Right atrium auricular region (tissue), 2 donors: Measurements from ENCODE around the gene KIAA0825. TPM values are rescaled to one million over a fixed set of nuclear protein-coding genes. Genes with fewer than 3 reads are reported as not detected.

Source experiments
- DNase-seq: peaks from one replicate; pipeline ENCODE4 v3.0.0-alpha.2; 2019; ENCODE audit warnings: low spot score
- H3K27ac ChIP-seq, 2 donors: fragments of 200-600 bp; sonication (generic); 1 replicate in 1 of 2; 2 replicates in 1 of 2; pipeline ENCODE4 v1.5.1; 2016 to 2019
- H3K27me3 ChIP-seq, 2 donors: fragments of 200-600 bp; sonication (generic); one replicate each; pipeline versions ENCODE4 v1.5.1 to v1.6.0; 2017 to 2019
- H3K36me3 ChIP-seq: fragments of 200-600 bp; sonication (generic); one replicate; pipeline ENCODE4 v1.5.1; 2016
- H3K4me1 ChIP-seq, 2 donors: fragments of 200-600 bp; sonication (generic); one replicate each; pipeline versions ENCODE4 v1.5.1 to v1.6.0; 2017 to 2019
- H3K4me3 ChIP-seq, 2 donors: fragments of 200-600 bp; sonication (generic); 1 replicate in 1 of 2; 2 replicates in 1 of 2; pipeline ENCODE4 v1.5.1; 2017 to 2019; ENCODE audit warnings: mild to moderate bottlenecking in 1 of 2, moderate library complexity in 1 of 2
- H3K9me3 ChIP-seq, 2 donors: fragments of 200-600 bp; sonication (generic); one replicate each; pipeline ENCODE4 v1.5.1; 2019
- CTCF ChIP-seq, 2 donors: fragments of 200-600 bp; sonication (generic); IDR thresholded peaks; one replicate each; pipeline ENCODE4 v1.5.1; 2019; ENCODE audit warnings: antibody characterized with exemption in 2 of 2
- total RNA-seq, 2 donors: library from RNA; depleted of rRNA; stranded (reverse); fragments of >200 nt; gene quantifications; one replicate each; pipeline ENCODE4 v1.1.0, GENCODE V29; 2016

Gene KIAA0825
- total RNA-seq, 2 donors from 2014 or later, result 2.4 to 4.3 TPM

- H3K27ac ChIP-seq, result no peak overlapping the region
- no peaks in the 10 kb centered on the region for H3K9me3 ChIP-seq
- TF ChIP-seq CTCF (IDR thresholded peaks at IDR 0.05), result no peak
- H3K27me3 ChIP-seq, result no peaks in the 10 kb centered on the region
- H3K4me1 ChIP-seq, result no peaks in the 10 kb centered on the region
- no peak for DNase-seq
- no peak overlapping the region for H3K4me3 ChIP-seq
- H3K36me3 ChIP-seq, result no peaks in the 10 kb centered on the region
These were observed 306.1 kb downstream of the KIAA0825 start for GRCh38 chr5:94312298-94312697.

GRCh38 chr5:94310833-94311232 is 307.6 kb downstream of the KIAA0825 start:
- Histone ChIP-seq H3K9me3 (no peaks in the 10 kb centered on the region), H3K4me3 (no peak overlapping the region), H3K27me3 (no peaks in the 10 kb centered on the region), H3K27ac (no peak overlapping the region), H3K36me3 (no peaks in the 10 kb centered on the region), H3K4me1 (no peaks in the 10 kb centered on the region)
- DNase-seq, result no peak
- no peak for TF ChIP-seq CTCF (IDR thresholded peaks at IDR 0.05)

DNA sequence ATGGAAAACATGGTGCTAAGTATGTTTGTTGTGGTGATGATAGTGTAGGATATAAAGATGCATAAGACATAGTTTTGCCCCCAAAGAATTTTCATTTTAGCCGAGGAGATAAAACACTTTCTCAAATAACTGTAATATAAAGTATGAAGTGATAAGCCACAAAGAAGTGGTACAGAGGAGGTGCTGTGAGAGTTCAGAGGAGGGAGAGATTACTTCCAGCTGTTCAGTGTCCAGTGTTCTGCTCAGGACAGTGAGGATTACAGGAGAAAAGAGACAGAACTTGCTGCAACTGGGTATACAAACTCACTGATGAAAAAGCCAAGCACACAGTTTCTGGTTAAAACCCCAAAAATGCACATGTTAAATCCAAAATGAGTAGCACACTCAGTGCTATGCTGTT is 309.3 kb downstream of the KIAA0825 start:
- no peaks in the 10 kb centered on the region for H3K4me1 ChIP-seq
- H3K9me3 ChIP-seq, result no peaks in the 10 kb centered on the region
- no peaks in the 10 kb centered on the region for H3K36me3 ChIP-seq
- no peak overlapping the region for H3K4me3 ChIP-seq
- no peak for TF ChIP-seq CTCF (IDR thresholded peaks at IDR 0.05)
- no peak overlapping the region for H3K27ac ChIP-seq
- no peaks in the 10 kb centered on the region for H3K27me3 ChIP-seq
- DNase-seq, result no peak

GRCh38 chr5:94308442-94308841 is 310.0 kb downstream of the KIAA0825 start:
- no peaks in the 10 kb centered on the region for H3K36me3 ChIP-seq
- no peak overlapping the region for H3K4me3 ChIP-seq
- TF ChIP-seq CTCF (IDR thresholded peaks at IDR 0.05), result no peak
- no peak overlapping the region for H3K27ac ChIP-seq
- no peaks in the 10 kb centered on the region for H3K4me1 ChIP-seq
- no peaks in the 10 kb centered on the region for H3K9me3 ChIP-seq
- no peak for DNase-seq
- H3K27me3 ChIP-seq, result no peaks in the 10 kb centered on the region

DNA sequence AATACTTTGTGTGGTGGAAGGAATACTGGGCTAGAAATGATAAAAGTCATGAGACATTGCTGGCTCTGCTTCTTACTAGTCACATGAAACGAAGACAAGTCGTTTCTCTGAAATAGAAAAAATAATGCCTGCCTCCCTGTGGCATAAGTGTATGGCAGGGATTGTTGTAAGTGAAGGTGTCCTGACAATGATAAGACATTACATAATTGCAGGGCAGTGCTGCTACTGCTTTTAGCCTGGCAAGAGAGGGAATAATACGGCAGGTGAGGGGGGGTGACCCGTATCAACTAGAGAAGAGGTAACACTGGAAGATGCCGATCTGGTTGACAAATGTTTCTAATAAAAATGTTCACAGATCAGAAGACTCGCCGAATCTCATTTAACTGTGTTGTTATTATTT is 314.3 kb downstream of the KIAA0825 start:
- no peak overlapping the region for H3K4me3 ChIP-seq
- H3K36me3 ChIP-seq, result no peaks in the 10 kb centered on the region
- H3K27me3 ChIP-seq, result no peaks in the 10 kb centered on the region
- H3K27ac ChIP-seq, result no peak overlapping the region
- no peak for TF ChIP-seq CTCF (IDR thresholded peaks at IDR 0.05)
- no peaks in the 10 kb centered on the region for H3K9me3 ChIP-seq
- DNase-seq, result no peak
- no peaks in the 10 kb centered on the region for H3K4me1 ChIP-seq

DNA sequence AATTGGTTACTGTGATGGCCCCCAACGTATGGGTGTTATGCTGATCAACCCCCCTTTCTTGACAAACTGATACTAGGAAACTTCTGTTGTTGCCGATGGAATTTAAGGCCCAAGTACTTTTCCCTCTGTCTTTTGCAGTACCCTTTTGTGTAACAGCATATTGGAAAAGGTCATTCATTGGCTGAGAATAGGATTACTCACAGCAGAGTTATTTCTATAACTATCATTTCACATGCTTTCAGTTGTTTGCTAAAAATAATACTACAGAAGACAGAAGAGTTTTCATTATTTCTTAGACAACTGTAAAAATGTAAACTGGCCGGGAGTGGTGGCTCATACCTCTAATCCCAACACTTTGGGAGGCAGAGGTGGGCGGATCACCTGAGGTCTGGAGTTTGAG is 329.5 kb downstream of the KIAA0825 start:
- no peak for DNase-seq
- no peak overlapping the region for H3K27ac ChIP-seq
- TF ChIP-seq CTCF (IDR thresholded peaks at IDR 0.05), result no peak
- no peaks in the 10 kb centered on the region for H3K27me3 ChIP-seq
- no peaks in the 10 kb centered on the region for H3K36me3 ChIP-seq
- no peaks in the 10 kb centered on the region for H3K4me1 ChIP-seq
- H3K4me3 ChIP-seq, result no peak overlapping the region
- H3K9me3 ChIP-seq, result no peaks in the 10 kb centered on the region
